Progenitor cell of endocrine pancreas (in vitro differentiated cells): ENCODE results near the gene COMT. TPM values are rescaled to one million over a fixed set of nuclear protein-coding genes. Genes with fewer than 3 reads are reported as not detected.

ENCODE experiments used
- DNase-seq: peaks from one replicate; pipeline ENCODE4 v3.0.0; 2021; ENCODE audit warnings: low spot score; ENCODE audit not compliant: unreplicated experiment
- H3K27ac Mint-ChIP-seq: 2 replicates; pipeline ENCODE4 v1.8.0; 2021; ENCODE audit warnings: mild to moderate bottlenecking, moderate library complexity, mixed read lengths
- H3K27me3 Mint-ChIP-seq: 2 replicates; pipeline ENCODE4 v1.8.0; 2021; ENCODE audit warnings: mixed read lengths
- H3K36me3 Mint-ChIP-seq: 2 replicates; pipeline ENCODE4 v1.8.0; 2022; ENCODE audit warnings: mixed read lengths; ENCODE audit not compliant: insufficient read depth
- H3K4me1 Mint-ChIP-seq: 2 replicates; pipeline ENCODE4 v1.8.0; 2021; ENCODE audit warnings: low read depth, mixed read lengths
- H3K4me3 Mint-ChIP-seq: 2 replicates; pipeline ENCODE4 v1.8.0; 2021; ENCODE audit warnings: low read depth, mild to moderate bottlenecking, moderate library complexity, mixed read lengths
- H3K9me3 Mint-ChIP-seq: 2 replicates; pipeline ENCODE4 v1.8.0; 2021; ENCODE audit warnings: low read depth, mixed read lengths
- total RNA-seq: library from RNA; stranded (reverse); gene quantifications from 2 replicates; pipeline ENCODE4 v1.2.1, GENCODE V29; 2021
- TF ChIP-seq, protein P1 (sequence below): fragments of 200-600 bp; sonication (generic); IDR thresholded peaks from one replicate; pipeline ENCODE4 v1.5.0; 2021; ENCODE audit warnings: antibody characterized with exemption, mild to moderate bottlenecking; ENCODE audit not compliant: unreplicated experiment

COMT gene
- total RNA-seq, 1 donor from 2014 or later = 48.7 TPM

DNA sequence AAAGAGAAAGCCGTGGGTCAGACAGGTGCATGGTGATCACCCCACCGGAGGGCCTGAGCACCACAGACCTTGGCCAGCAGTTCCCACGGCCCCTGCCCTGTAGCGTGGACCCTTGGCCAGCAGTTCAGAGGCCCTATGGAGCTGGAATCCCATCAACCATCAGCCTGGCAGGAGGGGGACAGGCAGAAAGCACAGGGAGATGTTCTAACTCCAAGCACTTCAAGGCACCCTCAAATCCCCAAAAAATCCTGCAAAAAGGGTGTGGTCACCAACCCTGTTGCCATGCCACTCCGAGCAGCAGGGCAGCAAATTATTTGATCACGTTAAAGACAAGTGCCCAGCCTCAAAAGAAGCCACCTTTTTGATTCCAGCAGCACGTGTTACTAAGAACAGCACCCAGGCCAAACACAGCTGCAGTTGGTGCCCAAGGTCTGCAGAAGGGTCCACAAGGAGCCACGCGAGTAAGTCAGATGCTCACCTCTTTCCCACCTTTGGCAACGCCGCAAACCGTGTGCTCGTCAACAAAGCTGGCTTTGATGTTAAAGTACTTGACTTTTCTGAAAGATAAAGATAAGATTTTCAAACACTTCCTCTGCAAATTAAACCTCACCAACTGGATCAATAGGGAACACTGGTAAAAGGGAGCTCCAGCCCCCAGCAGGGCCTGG is 26.2 kb upstream of the COMT start:
- Mint-ChIP-seq H3K4me3 (no peak overlapping the region), H3K9me3 (no peaks in the 10 kb centered on the region), H3K4me1 (peaks cover 1% of the 10 kb centered on the region), H3K27me3 (peaks cover 21% of the 10 kb centered on the region), H3K27ac (no peak overlapping the region), H3K36me3 (peaks cover 11% of the 10 kb centered on the region)
- DNase-seq = no peak
- TF ChIP-seq, protein P1, sequence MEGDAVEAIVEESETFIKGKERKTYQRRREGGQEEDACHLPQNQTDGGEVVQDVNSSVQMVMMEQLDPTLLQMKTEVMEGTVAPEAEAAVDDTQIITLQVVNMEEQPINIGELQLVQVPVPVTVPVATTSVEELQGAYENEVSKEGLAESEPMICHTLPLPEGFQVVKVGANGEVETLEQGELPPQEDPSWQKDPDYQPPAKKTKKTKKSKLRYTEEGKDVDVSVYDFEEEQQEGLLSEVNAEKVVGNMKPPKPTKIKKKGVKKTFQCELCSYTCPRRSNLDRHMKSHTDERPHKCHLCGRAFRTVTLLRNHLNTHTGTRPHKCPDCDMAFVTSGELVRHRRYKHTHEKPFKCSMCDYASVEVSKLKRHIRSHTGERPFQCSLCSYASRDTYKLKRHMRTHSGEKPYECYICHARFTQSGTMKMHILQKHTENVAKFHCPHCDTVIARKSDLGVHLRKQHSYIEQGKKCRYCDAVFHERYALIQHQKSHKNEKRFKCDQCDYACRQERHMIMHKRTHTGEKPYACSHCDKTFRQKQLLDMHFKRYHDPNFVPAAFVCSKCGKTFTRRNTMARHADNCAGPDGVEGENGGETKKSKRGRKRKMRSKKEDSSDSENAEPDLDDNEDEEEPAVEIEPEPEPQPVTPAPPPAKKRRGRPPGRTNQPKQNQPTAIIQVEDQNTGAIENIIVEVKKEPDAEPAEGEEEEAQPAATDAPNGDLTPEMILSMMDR = no peak

DNA sequence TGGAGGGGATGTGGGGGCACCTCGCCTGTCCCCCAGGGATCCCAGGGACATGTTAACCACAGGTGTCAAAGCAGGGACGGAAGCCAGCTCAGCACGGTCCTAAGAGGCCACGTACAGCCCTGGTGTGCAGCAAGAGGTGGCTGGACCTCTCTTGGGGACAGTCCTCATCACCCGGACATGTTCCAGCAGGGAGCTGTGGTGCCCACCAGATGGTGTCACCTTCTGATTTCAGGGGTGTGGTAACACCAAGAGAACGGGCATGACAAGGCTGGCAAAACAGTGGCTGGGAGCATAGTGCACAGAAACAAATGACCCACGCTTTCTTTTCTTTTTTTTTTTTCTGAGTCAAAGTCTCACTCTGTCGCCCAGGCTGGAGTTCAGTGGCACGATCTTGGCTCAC is 25.6 kb upstream of the COMT start:
- H3K9me3 Mint-ChIP-seq = no peaks in the 10 kb centered on the region
- DNase-seq = no peak

GRCh38 chr22:19916941-19917340 is 24.6 kb upstream of the COMT start:
- TF ChIP-seq, protein P1 = no peak
- Mint-ChIP-seq H3K4me1 (peaks cover 1% of the 10 kb centered on the region), H3K4me3 (no peak overlapping the region), H3K27ac (no peak overlapping the region), H3K27me3 (peaks cover 24% of the 10 kb centered on the region), H3K36me3 (peaks cover 11% of the 10 kb centered on the region), H3K9me3 (no peaks in the 10 kb centered on the region)
- DNase-seq = no peak

More for the DNA sequence above, 25.6 kb upstream of the COMT start:
- Mint-ChIP-seq H3K27ac (no peak overlapping the region), H3K36me3 (peaks cover 11% of the 10 kb centered on the region), H3K4me3 (no peak overlapping the region), H3K4me1 (peaks cover 1% of the 10 kb centered on the region), H3K27me3 (peaks cover 21% of the 10 kb centered on the region)
- TF ChIP-seq, protein P1 = no peak

DNA sequence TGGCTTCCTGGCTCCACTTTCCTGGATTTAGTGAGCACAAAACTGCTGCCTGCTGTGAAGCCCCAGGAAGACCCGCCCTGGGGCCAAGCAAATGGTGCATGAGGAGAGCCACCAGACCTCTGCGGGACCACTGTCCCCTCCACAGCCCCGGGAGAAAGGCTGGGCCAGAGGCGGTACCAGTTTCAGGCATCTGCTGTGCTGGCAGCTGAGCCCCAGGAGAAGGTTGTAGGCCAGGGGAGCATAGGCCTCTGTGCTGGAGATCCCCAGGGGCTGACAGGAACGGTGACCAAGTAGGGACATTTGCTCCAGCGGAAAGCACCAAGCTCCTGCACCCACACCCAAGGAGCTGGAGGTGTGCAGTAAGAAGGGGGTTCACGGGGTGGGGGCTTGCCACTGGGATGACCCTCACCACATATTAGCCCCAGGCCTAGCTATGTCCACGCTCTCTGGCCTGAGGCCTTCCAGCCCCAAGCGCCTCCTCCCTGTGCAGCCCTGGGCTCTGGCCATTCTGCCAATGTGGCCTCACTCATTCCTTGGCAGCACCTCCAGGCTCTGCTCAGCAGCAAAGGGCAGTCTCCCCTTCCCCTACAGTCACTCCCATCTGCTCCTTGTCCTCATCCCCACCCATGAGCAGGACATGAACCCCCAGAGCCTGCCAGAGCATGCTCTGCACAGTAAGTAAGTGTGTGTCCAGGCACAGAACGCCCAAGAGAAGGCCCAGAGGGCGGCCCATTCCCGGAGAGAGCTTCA is 24.0 kb upstream of the COMT start:
- Mint-ChIP-seq H3K4me3 (no peak overlapping the region), H3K4me1 (peaks cover 1% of the 10 kb centered on the region), H3K9me3 (no peaks in the 10 kb centered on the region), H3K27ac (no peak overlapping the region), H3K36me3 (peaks cover 11% of the 10 kb centered on the region), H3K27me3 (peaks cover 24% of the 10 kb centered on the region)
- DNase-seq = no peak
- TF ChIP-seq, protein P1 = no peak

DNA sequence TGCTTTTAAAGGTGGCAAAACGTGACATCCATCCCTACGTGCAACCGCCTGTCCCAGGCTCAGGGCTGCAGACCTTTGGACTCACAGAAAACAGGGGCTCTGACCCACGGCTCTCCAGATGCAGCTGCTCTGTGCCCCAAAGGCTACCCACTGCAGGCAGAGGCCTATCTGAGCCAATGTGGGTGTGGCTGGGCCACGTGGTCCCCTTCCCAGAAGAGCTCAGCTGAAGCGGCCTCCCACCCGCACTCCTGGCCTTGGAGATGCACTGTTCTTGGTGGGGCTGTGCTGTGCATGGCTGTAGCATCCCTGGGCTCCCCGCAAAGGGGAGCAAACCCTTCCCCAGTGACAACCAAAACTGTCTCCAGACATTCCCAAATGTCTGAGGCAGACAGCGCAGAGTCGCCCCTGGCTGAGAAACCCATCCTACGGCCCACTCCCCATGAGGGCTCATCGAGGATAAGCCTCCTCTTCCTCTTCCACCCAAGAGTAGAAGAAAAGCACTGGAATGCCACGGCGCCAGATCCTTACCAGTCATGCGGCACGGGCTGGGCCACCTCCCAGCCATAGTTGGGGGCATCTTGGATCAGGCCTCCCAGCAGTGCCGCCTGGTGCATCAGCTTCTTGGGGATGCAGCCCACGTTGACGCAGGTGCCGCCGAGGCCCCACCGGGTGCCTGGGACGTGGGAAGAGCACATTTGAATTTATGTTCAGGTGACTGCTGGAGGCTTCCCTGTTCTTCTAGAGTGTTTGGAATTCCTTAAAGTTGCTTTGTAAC is 23.1 kb upstream of the COMT start:
- Mint-ChIP-seq H3K27me3 (peaks cover 24% of the 10 kb centered on the region), H3K4me1 (peaks cover 1% of the 10 kb centered on the region), H3K4me3 (no peak overlapping the region), H3K27ac (no peak overlapping the region), H3K9me3 (no peaks in the 10 kb centered on the region), H3K36me3 (peaks cover 9% of the 10 kb centered on the region)
- DNase-seq = no peak
- TF ChIP-seq, protein P1 = no peak
